ENCODE results near the gene GALNT17. TPM values are rescaled to one million over a fixed set of nuclear protein-coding genes. Genes with fewer than 3 reads are reported as not detected.

GALNT17 gene
- polyA plus RNA-seq, 1 donor (not counting 4 experiments of a cell fraction or from before 2014, with no cell fraction given), result not detected

DNA sequence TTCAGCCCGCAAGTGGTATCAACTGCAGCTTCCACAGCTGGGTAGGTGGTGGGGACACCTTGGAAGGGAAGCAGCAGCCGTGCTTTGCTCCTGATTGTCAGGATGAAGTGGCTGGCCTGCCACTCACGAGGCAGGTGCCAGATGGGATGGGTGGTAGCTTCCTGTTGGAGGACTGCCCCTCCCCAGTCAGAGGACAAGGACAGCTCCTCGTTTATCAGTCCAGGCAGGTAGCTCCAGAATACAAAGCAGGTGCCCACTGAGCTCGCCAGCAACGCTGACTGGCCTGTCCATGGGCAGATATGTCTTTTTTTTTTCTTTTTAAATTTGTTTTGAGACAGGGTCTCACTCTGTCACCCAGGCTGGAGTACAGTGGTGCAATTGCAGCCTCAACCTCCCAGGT is 431.3 kb downstream of the GALNT17 start:
- no peaks in the 10 kb centered on the region for H3K4me1 ChIP-seq (ENCODE audit: control insufficient read depth, extremely low read depth, insufficient read depth, low read length)
- no peak overlapping the region for H2AFZ ChIP-seq (ENCODE audit: control insufficient read depth, low read length)
- H3K27me3 ChIP-seq (ENCODE audit: control insufficient read depth, extremely low read depth, insufficient read depth, low read length), result no peaks in the 10 kb centered on the region
- no peak for FAIRE-seq
- H3K79me2 ChIP-seq (ENCODE audit: control insufficient read depth, insufficient read depth, low read length), result no peaks in the 10 kb centered on the region
- H3K4me3 ChIP-seq (ENCODE audit: control insufficient read depth in 2 of 3, extremely low read depth in 1 of 3, insufficient read depth in 2 of 3, low read depth in 1 of 3, low read length in 3 of 3), result no peak overlapping the region
- dilution Hi-C loops (cut with MboI; ENCODE audit: extremely low pct_ligation_motif_present, low sequenced_read_pairs), result no loop called here
- H3K27ac ChIP-seq (ENCODE audit: control insufficient read depth, insufficient read depth, low read length), result no peak overlapping the region
- no peaks in the 10 kb centered on the region for H4K20me1 ChIP-seq (ENCODE audit: control insufficient read depth, extremely low read depth, insufficient read depth, low read length)
- peaks cover 7% of the 10 kb centered on the region for H3K9me3 ChIP-seq (ENCODE audit: control insufficient read depth, low read depth, low read length)
- H3K9ac ChIP-seq (ENCODE audit: control insufficient read depth, extremely low read depth, insufficient read depth, low read length), result no peak overlapping the region
- no peaks in the 10 kb centered on the region for H3K9me1 ChIP-seq (ENCODE audit: control insufficient read depth, extremely low read depth, insufficient read depth, low read length)
- no peak for DNase-seq (ENCODE audit: low read depth, low spot score)
- TF ChIP-seq, protein P1, sequence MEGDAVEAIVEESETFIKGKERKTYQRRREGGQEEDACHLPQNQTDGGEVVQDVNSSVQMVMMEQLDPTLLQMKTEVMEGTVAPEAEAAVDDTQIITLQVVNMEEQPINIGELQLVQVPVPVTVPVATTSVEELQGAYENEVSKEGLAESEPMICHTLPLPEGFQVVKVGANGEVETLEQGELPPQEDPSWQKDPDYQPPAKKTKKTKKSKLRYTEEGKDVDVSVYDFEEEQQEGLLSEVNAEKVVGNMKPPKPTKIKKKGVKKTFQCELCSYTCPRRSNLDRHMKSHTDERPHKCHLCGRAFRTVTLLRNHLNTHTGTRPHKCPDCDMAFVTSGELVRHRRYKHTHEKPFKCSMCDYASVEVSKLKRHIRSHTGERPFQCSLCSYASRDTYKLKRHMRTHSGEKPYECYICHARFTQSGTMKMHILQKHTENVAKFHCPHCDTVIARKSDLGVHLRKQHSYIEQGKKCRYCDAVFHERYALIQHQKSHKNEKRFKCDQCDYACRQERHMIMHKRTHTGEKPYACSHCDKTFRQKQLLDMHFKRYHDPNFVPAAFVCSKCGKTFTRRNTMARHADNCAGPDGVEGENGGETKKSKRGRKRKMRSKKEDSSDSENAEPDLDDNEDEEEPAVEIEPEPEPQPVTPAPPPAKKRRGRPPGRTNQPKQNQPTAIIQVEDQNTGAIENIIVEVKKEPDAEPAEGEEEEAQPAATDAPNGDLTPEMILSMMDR (optimal IDR thresholded peaks at IDR 0.05 in 1 of 3, IDR thresholded peaks at IDR 0.05 in 1 of 3, conservative IDR thresholded peaks at IDR 0.05 in 1 of 3; ENCODE audit: extremely low read depth in 1 of 3, insufficient read depth in 2 of 3, low read length in 3 of 3), result no peak
- no peak for TF ChIP-seq EZH2 (IDR thresholded peaks at IDR 0.05; ENCODE audit: low read length)
- H3K4me2 ChIP-seq (ENCODE audit: control insufficient read depth, extremely low read depth, insufficient read depth, low read depth, low read length), result no peak overlapping the region
- no peaks in the 10 kb centered on the region for H3K36me3 ChIP-seq (ENCODE audit: control insufficient read depth in 2 of 2, extremely low read depth in 1 of 2, insufficient read depth in 2 of 2, low read length in 2 of 2)

DNA sequence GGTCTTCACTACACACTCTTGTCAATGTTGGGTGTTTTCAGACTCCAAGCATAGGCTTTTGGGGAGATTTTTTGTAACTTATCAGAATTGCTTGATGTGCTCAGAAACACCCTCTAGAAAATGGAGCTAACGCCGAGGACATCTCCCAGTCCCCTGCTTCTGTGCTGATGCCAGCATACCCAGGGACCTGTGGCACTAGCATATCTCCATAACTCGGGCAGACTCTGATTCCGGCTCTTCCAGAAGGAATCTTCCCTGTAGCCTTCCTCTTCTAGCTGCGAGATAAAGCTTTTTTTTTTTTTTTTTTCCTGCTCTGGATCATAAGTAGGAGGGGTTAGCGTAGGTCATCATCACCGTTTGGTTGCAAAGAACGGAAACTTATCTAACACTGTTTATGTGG is 434.4 kb downstream of the GALNT17 start:
- Histone ChIP-seq H3K9ac (ENCODE audit: control insufficient read depth, extremely low read depth, insufficient read depth, low read length) (no peak overlapping the region), H3K9me1 (ENCODE audit: control insufficient read depth, extremely low read depth, insufficient read depth, low read length) (no peaks in the 10 kb centered on the region), H3K27me3 (ENCODE audit: control insufficient read depth, extremely low read depth, insufficient read depth, low read length) (no peaks in the 10 kb centered on the region), H3K27ac (ENCODE audit: control insufficient read depth, insufficient read depth, low read length) (no peak overlapping the region), H3K36me3 (ENCODE audit: control insufficient read depth in 2 of 2, extremely low read depth in 1 of 2, insufficient read depth in 2 of 2, low read length in 2 of 2) (no peaks in the 10 kb centered on the region), H4K20me1 (ENCODE audit: control insufficient read depth, extremely low read depth, insufficient read depth, low read length) (no peaks in the 10 kb centered on the region), H3K4me2 (ENCODE audit: control insufficient read depth, extremely low read depth, insufficient read depth, low read depth, low read length) (no peak overlapping the region), H3K79me2 (ENCODE audit: control insufficient read depth, insufficient read depth, low read length) (no peaks in the 10 kb centered on the region), H3K9me3 (ENCODE audit: control insufficient read depth, low read depth, low read length) (peaks cover 9% of the 10 kb centered on the region), H3K4me1 (ENCODE audit: control insufficient read depth, extremely low read depth, insufficient read depth, low read length) (no peaks in the 10 kb centered on the region), H3K4me3 (ENCODE audit: control insufficient read depth in 2 of 3, extremely low read depth in 1 of 3, insufficient read depth in 2 of 3, low read depth in 1 of 3, low read length in 3 of 3) (no peak overlapping the region), H2AFZ (ENCODE audit: control insufficient read depth, low read length) (no peak overlapping the region)
- dilution Hi-C loops (cut with MboI; ENCODE audit: extremely low pct_ligation_motif_present, low sequenced_read_pairs), result no loop called here
- no peak for DNase-seq (ENCODE audit: low read depth, low spot score)
- TF ChIP-seq, protein P1 (optimal IDR thresholded peaks at IDR 0.05 in 1 of 3, IDR thresholded peaks at IDR 0.05 in 1 of 3, conservative IDR thresholded peaks at IDR 0.05 in 1 of 3; ENCODE audit: extremely low read depth in 1 of 3, insufficient read depth in 2 of 3, low read length in 3 of 3), result no peak
- no peak for TF ChIP-seq EZH2 (IDR thresholded peaks at IDR 0.05; ENCODE audit: low read length)
- FAIRE-seq, result no peak
